Measurements from ENCODE around the gene RAB5A. TPM values are rescaled to one million over a fixed set of nuclear protein-coding genes. Genes with fewer than 3 reads are reported as not detected.
A peak's percentile ranks its signal among the peaks of the same experiment; 100 is the strongest.
"Not testable (repeated sequence)": the region's sequence is repeated elsewhere in the genome, so short reads cannot be mapped to it uniquely, and the experiment has no call there.

Gene RAB5A
- total and polyA plus RNA-seq, 12 donors = 33.9 to 80.9 (median 64.5) TPM

GRCh38 chr3:20012164-20012563 is 65.3 kb downstream of the RAB5A start, which contains the start of gene PP2D1:
TSS of gene PP2D1 (minus strand) at chr3:20012264. CDS start at chr3:20012072, 192 bp downstream.
- intact Hi-C loops (cut with DNase I) = loop anchor here in 1 of 10 donors (5.0 kb wide), 1 partner anchor 1695 kb away; no protein-coding TSS in a partner anchor
- DNase-seq (no peak), ATAC-seq (no peak)
- H3K27ac ChIP-seq = no peak within 1 kb of the TSS
- no peak within 1 kb of the TSS for H3K4me3 ChIP-seq
- H3K4me1 ChIP-seq = no peaks in the 10 kb centered on the region
- no peaks in the 10 kb centered on the region for H3K9me3 ChIP-seq
- no peak for TF ChIP-seq CTCF (IDR thresholded peaks at IDR 0.05)
- 94 to 95% methylated on average over 4 of the region's 4 CpGs for WGBS, 2 donors
- no peaks in the 10 kb centered on the region for H3K36me3 ChIP-seq
- H3K27me3 ChIP-seq = no peaks in the 10 kb centered on the region

- ATAC-seq (no peak), DNase-seq (no peak)
- Histone ChIP-seq H3K27me3 (no peaks in the 10 kb centered on the region), H3K4me1 (no peaks in the 10 kb centered on the region), H3K9me3 (no peaks in the 10 kb centered on the region), H3K36me3 (no peaks in the 10 kb centered on the region), H3K4me3 (no peak overlapping the region), H3K27ac (no peak overlapping the region)
- TF ChIP-seq CTCF (IDR thresholded peaks at IDR 0.05) = no peak
- intact Hi-C loops (cut with DNase I) = loop anchor here in 1 of 10 donors (5.0 kb wide), 1 partner anchor 1694 kb away; no protein-coding TSS in a partner anchor
- WGBS, 2 donors = 94 to 100% methylated on average over 1 of the region's 1 CpG
Observed at GRCh38 chr3:20013396-20013795, 66.5 kb downstream of the RAB5A start.

GRCh38 chr3:20015525-20015924 is 68.6 kb downstream of the RAB5A start:
- WGBS, 2 donors = 81 to 92% methylated on average over 1 of the region's 1 CpG
- intact Hi-C loops (cut with DNase I) = no loop called here

GRCh38 chr3:20016076-20016475 is 69.2 kb downstream of the RAB5A start:
- intact Hi-C loops (cut with DNase I); H3K36me3 ChIP-seq: not testable (repeated sequence)
- WGBS, 2 donors = 92 to 94% methylated on average over 3 of the region's 3 CpGs

More at GRCh38 chr3:20015525-20015924, 68.6 kb downstream of the RAB5A start:
- H3K4me3 ChIP-seq = no peak overlapping the region
- ATAC-seq (no peak), DNase-seq (no peak)
- H3K4me1 ChIP-seq = no peaks in the 10 kb centered on the region
- H3K27ac ChIP-seq = no peak overlapping the region
- no peak for TF ChIP-seq CTCF (IDR thresholded peaks at IDR 0.05)
- no peaks in the 10 kb centered on the region for H3K36me3 ChIP-seq
- no peaks in the 10 kb centered on the region for H3K27me3 ChIP-seq
- H3K9me3 ChIP-seq = no peaks in the 10 kb centered on the region

GRCh38 chr3:20022954-20023622 is 76.2 kb downstream of the RAB5A start:
- no peaks in the 10 kb centered on the region for H3K27me3 ChIP-seq
- no peak for TF ChIP-seq CTCF (IDR thresholded peaks at IDR 0.05)
- 29 to 37% methylated on average over 2 of the region's 2 CpGs for WGBS, 2 donors
- ATAC-seq (peak in 1 of 8 donors; percentile 23), DNase-seq (no peak)
- no peaks in the 10 kb centered on the region for H3K9me3 ChIP-seq
- H3K4me3 ChIP-seq = no peak overlapping the region
- intact Hi-C loops (cut with DNase I) = loop anchor here in 2 of 10 donors (5.0 kb wide), 2 partner anchors 76 to 136 kb away; partner anchors contain the start of gene RAB5A (in 2 of the 2)
- peak overlapping the region in 9 of 10 donors; percentile 11 to 84 (median 63) for H3K27ac ChIP-seq
- H3K4me1 ChIP-seq = peaks cover 0 to 38% (median 21%) of the 10 kb centered on the region in 9 donors
- H3K36me3 ChIP-seq = no peaks in the 10 kb centered on the region

More at GRCh38 chr3:20016076-20016475, 69.2 kb downstream of the RAB5A start:
- not testable (repeated sequence) for DNase-seq, ATAC-seq, H3K9me3 ChIP-seq, H3K4me3 ChIP-seq, H3K27ac ChIP-seq, H3K4me1 ChIP-seq, H3K27me3 ChIP-seq

Measured in heart right ventricle (tissue), 16 donors.